HG02610 (cell line): Measurements from ENCODE around the gene CFAP46.

Source experiments
- ATAC-seq: cut with Tn5 transposase; IDR thresholded peaks from one replicate; pipeline ENCODE4 v1.9.1; 2021; ENCODE audit warnings: mild to moderate bottlenecking, moderate library complexity; ENCODE audit not compliant: unreplicated experiment

The CFAP46 gene

DNA sequence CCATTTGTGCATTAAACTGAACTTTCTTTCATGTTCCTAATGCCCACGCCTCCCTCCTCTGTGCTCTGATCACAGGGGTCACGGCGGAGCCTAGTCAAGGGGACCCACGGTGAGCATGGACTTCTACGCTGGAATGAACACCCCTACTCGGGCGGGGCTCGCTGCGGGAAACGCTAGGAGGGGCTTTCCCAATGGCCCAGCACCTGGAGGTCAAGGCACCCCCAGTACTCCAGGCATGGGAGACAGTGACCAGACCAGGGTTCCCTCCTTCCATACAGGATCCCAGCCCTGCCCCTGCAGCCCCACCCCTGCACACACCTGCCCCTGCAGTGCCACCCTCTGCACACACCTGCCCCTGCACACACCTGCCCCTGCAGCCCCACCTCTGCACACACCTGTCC is 129.4 kb downstream of the CFAP46 start:
- ATAC-seq = no peak

DNA sequence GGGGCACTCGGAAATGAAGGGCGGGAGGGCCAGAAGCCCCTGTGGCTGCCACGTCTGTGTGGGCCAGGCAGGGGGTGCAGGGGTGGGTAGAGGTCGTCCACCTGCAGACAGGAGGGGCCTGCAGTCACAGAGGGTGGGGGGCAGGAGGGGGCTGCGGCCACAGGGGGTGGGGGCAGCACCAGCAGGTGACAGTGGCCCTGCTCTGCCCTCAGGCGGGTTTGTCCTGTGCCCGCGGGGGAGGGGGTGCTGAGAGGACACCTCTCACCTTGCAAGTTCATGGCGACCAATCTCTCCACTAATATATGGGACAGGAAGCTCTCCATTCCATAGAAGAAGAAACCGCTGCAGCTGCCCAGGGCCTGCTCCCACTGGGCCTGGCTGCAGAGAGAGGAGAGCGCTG is 129.8 kb downstream of the CFAP46 start:
- ATAC-seq = no peak

DNA sequence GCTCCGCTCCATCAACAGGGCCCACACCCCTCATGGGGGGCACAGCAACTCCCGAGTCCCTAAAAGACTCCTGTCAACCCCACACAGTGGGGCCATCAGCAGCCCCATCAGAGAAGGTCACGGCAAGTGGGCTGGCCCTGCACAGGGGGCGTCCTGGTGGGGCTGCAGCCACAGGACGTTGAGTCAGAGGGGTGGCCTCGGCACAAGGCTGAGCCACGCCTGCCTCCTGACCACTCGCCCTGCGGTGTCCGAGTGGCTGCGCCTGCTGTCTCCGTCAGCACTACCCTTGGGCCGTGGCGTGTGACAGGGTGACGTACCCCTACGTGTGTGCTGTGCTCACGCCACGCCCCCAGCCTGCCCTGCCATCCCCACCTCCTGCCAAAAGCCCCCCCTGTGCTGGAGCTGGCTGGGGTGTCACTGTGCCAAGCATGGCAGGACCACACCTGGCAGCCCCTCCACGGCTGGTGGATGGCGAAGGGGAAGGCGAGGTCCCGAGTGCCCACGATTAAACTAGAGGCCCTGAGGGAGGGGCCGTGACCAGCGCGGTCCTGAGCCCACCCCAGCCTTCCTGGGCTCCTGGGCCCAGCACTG is 130.4 kb downstream of the CFAP46 start:
- ATAC-seq = no peak

DNA sequence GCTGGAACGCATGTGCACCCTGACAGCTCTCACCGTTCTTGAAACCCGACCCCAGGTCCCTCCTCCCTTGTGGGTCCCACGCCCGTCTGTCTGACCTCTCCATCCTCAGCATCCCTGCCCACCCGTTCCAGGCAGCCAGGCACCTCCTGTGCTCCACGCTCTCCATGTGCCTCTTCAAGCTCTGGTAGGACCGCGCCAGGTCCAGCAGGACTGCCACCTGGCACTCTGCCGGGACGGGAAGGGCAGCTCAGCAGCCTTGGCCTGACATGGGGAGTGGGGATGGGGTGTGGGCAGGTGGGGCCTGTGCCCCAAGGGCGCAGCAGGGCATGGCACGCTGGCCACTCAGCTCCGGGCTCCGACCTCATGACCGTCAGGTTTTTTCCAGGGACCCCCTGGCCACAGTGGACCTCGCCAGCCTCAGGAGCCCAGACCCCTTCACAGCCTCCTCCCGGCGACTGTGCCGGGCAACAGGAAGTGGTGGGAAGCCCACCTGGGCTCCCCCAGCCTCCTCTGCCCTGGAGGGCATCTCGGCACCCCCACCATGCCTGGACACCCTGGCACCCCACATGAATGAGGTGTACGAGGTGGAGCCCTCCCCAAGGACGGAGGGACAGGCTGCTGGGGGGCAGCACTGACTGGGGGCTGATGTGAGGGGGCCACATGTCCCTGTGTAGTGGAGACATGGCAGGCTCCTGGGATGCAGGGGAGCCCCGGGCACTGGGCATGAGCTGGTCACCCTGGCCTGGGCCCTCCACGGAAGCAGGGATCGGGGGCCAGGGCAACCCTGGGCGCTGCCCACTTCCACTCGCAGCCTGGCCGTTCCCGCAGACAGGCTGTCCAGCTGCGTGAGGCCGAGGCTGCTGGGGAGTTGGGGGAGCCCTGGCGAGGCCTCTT is 131.3 kb downstream of the CFAP46 start:
- ATAC-seq = no peak

DNA sequence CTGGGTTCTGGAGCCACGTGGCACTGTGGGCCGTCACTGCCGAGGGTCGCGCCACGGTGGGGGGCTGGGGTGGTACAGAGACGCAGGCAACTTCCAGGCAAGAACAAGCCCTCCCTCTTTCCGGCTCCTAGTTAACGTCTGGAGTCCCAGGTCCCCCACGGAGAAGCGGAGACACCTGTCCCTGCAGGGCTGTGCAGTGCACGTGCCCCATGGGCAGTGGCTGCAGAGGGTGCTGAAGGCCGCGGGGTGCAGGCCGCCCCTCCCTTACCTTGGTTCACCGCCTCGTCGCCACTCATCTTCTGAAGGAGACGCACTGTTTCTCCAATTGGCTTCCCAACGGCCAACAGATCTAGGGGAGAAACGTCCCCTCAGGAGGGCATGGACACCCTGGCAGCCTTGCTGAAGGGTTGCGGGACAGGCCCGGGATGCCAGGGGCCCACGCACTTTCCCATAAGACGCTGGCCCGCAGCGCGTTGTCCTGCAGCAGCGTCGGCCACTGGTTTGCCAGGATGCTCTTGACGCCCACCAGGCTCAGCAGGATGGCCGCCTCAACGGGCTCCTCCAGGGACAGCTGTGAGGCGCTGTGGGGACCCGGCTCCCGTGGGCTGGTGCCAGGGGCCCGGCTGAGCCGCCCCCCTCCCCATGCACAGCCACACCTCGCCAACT is 132.1 kb downstream of the CFAP46 start:
- ATAC-seq = no peak

DNA sequence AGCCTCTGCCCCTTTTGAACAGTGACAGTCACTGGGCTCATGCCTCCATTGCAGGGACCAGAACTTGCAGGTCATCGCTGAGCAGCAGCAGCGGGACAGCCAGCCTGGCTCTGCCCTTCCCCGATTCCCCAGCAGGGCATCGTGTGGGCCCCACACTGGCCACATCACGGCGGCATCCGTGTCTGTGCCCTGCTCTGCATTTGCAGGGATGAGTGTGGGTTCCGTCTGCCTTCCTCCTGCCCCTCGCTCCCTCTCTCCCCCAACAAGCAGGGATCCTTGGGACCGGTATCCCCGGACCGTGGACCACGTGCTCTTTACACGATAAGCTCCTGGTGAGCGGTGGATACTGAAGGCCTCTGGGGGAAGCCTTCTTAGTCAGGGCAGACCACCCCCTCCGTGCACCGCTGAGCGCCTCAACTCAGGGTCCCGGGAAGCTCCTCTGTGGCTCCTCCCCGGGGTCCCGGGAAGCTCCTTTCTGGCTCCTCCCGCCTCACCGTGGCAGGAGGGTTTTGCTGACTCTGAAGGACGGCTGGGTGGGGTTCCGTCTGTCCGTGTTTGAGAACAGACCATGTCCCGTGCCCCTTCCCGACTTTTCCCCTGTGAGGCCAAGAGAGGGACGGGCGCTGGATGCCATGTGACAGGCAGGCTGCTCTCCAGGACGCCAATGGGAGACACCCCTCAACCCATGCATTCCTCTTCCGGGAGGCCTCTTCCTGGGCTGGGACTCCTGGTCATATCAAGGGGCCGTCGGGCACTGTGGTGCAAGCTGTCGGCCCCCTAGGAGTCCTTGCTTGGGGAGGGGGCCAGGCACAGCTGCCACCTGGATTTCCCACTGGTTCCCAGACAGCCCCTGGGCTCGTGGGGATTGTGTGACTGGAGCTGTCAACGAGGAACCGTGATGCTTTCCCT is 132.9 kb downstream of the CFAP46 start:
- ATAC-seq = no peak

DNA sequence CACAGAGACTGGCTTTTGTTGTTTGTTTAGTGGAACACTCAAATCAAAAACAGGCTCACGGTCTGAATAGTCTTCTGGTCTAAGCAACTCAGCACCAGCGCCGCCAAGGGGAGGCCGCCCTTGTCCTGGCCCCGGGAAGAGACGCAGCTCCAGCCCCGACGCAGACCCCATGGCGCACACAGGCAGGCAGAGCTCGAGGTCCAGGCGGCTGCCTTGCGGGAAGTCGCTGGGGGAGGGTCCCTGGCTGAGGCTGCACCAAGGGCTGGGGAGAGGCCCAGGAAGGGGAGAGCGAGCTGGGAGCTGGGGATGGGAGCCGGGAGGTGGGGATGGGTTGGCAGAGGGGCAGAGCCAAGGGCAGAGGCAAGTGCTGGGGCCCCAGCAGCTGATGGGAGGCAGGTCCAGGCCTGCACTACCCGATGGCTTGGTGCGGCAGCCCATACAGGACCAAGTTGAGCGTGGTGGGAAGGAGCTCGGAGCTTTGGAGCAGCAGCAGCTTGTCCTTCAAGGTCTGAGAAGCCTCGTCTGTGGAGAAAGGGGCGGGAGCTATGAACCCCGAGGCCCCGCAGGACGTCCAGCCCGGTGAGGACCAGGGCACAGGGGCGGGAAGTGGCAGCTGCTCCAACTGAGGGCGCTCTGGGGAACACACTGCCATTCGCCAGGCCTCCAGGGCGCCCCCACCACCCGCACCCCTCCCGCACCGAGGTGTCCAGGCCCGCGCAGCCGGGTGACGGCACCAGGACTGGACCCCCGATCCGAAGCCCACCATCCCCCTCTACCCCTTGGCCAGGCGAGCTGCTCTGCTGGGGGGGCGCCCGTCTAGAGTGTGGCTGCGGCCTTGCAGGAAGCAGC is 133.8 kb downstream of the CFAP46 start:
- no peak for ATAC-seq

DNA sequence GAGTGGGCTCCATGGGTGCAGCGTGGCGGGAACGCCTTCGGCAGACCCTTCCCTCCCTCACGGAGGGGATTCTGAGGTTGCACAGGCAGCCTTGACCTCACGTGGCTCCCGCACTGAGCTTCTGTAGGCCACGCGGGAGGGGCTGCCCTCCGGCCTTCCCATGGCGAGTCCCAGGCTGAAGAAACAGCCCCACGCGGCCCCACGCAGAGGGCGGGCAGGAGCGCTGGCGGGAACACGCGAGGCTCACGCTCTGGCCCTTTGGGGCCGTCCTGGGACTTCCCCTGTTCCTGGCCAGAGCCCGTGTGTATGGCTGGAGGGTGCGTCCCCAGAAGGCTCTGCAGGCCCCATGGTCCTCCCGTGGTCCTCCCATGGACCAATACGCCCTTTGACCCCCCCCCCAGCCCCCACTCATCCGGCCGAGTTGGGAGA is 134.7 kb downstream of the CFAP46 start:
- ATAC-seq = no peak

DNA sequence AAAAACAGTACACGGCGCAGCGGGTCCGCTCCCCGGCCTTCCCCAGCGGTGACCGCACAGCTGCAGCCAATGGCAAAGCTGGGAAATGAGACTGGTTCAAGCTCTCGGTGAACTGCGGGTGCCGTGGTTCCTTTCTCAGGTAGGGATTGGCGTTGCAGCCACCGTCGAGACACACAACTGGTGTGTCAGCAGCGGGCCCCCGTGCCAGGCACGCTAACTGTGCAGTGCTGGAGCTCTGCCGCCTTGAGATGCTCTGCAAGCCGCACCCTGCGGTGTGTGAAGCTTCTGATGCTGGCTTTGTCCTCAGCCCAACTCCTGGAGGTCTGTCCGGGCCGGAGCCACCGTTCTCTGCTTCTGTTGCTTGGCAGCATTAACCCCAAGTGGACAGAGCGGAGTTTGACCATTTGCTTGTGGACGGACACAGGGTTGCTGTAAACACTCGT is 135.8 kb downstream of the CFAP46 start:
- no peak for ATAC-seq

DNA sequence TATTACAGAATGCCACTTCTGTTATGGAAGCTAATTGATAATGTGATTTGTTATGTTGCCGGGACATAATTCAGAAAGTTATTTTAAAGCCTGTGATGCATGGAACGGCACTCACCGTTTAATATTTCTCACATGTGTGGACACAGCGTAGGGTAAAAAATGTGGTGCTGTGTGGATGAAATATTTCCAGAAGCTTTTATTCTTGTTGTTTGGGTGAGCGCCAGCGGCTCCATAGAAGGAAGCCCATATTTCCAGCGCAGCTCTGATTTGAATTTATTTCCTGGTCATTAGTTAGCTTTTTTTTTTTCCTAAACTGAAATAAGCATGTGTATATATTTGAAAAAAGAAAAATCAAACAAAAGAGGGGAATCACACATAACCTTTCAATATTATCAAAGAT is 136.3 kb downstream of the CFAP46 start:
- ATAC-seq = no peak

DNA sequence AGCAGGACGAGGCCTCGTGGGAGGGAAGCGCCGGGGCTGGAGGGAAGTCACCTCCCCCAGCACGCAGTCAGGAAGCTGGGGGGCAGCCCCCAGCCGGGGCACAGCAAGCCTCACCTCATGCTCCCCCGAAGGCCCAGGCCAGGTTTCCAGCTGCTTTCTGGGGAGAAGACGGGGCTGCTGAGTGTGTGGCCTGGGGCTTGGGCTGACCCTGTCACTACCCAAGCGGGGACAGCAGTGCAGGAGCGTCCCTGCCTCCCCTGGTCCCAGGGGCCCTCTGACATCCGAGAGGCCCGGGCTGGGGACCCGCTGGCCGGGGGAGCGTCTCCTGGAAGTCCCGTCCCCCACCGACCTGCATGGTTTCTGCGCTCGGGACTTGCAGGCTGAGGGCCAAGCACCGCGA is 136.8 kb downstream of the CFAP46 start:
- ATAC-seq = no peak

DNA sequence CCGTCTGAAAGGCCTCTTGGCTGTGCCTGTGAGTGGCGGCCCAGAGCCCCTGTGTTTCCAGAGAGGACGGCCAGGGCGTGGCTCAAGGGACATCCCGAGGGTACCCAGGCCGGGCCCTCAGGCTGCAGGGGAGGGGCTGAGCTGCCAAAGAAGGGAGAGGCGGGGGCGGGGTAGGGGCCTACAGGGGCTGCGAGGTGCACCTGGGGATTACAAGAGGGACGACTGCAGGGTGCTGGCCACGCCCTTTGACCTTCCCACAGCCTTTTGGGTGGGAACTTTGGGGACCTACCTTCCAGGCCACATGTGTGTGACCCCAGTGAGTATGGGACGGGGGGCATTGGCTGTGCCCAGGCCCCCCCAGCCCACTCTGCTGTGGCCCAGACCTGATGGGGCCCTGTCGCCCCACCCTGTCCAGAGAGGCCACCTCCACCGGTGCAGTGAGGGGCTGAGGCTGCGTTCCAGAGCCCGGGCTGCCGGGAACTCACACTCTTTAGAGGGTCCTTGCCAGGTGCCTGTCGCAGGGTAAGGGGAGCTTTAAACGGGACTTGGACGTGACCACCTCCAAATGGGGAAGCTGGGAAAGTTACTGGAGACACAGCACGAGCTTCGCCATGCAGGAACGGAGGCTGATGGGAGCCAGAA is 137.5 kb downstream of the CFAP46 start:
- no peak for ATAC-seq

DNA sequence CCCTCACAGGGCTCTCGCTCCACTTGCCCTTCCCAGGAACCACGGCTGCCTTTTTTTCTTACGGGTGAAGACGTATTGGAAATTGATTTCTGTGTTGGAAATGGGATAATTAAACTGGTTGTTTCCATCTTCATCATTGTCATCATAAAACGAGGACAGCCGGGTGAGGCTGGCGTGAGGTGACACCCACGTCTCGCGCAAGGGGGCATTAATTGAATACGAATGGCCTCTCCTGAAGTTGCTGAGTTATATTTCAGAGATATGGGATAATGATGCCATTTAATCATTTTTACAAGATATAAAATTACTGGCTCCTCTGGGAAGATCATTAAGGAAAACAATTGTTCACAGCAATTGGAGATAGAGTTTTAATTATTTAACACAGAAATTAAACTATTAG is 138.1 kb downstream of the CFAP46 start:
- no peak for ATAC-seq

DNA sequence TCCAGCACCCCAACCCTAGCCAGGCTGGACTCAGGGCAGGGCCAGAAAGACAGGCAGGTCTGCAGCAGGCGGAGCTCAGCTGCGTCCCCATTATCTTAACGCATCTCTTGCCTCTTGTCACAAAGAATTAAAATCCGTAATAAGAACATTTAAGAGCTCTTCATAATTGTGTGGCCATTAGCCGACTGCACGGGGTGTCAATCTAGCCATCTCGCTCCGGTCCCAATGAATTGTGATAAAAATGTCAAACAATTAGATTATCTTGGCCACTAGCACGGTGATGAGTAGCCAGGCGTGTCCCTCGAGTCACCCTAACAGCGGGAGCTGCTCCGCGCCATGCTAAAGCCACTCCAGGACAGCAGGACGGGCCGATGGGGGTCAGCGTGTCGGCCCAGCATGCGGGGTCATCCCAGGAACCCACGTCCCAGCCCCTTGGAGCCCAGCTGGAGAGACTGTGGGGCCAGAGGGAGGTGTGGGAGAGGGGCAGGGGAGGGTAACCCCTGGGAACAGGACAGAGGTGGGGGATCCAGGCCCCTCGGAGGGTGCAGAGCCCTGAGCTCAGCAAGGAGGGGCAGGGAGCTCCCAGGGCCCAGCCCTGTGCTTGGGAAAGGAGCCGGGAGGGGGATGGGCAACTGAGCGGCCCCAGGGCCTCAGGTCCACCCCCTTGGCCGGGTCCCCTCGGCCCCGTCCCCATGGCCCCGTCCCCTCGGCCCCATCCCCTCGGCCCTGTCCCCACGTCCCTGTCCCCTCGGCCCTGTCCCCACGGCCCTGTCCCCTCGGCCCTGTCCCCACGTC is 138.8 kb downstream of the CFAP46 start:
- ATAC-seq = no peak

DNA sequence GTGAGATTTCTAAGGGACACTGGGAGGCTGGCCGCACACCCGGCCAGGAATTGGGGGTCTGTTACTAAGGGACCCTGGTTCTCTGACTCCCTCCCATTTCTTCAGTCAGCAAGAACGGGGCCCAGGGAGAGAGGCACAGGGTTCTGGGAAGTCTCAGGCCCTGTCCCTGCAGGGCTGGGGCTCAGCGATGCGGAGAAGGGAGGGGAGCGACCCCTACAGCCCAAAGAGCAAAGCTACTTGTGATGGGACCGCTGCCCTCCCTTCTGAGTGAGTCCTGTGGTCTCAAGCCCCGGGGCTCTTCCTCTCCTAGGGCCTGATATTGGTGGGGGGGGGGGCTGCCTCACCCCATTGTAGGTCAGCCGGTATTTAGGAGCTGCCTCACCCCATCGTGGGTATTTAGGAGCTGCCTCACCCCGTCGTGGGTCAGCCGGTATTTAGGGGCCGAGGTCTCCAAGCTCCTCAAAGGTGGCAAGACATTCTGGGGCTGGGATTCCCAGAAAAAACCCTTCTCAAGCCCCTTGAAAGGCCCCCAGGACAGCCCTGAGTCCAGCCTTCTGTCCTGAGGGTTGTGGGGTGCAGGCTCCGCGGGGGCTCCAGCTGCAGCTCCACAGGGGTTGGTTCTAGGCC is 139.6 kb downstream of the CFAP46 start:
- no peak for ATAC-seq

DNA sequence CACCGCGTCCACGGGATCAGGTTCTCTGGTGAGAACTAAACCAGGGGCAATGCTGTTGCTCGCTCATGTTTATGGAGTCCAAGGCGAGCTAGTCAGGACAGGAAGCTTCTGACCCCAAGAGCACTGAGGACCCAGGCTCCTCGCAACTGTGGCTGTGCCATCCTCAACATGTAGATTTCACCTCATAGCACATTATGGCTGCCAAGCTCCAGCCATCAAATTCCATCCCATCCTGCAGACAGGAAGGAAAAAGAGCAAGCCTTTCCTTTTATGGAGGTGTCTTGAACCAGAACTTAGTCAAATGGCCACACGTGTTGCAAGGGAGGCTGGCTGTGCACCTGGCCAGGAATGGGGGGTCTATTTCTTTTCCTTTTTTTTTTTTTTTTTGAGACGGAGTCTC is 140.3 kb downstream of the CFAP46 start:
- no peak for ATAC-seq

DNA sequence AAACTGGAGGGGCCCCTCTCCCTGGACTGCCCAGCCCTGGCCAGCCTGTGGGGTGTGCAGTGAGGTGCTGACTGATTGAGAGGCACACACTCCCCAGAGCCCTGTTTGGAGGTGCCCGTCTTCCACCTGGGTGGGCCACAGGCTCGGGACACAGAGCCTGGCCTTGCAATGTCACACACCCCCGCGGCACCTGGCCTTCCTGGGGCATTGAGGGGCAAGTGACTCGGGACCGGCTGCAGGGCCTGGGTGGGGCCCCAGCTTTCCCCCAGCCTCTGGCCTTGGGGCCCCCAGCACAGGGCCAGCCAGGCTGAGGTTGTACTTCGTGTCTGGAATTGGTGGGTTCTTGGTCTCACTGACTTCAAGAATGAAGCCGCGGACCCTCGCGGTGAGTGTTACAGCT is 142.5 kb downstream of the CFAP46 start:
- no peak for ATAC-seq

DNA sequence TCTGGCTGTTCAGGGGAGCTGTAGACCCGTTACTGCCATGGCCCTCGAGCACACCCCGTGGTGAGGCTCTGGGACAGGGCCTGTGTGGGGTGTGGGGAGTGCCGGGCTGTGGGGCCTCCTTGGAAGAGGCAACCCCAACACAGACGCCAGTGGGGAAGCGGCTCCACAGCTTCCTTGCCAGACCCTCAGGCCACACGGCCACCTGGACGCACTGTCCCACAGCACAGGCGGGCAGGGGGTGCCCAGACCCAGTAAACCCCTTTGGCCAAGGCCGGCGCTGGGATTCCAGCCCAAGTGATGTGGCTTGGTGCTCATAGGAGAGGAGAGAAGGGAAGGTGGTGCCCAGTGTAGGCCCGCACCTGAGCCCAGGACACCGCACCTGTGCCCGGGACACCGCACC is 143.5 kb downstream of the CFAP46 start:
- ATAC-seq = no peak
